Fibroblast of lung (primary cell): ENCODE results near the gene ZFHX2.

ENCODE experiments used
- CTCF ChIP-seq, 2 donors: IDR thresholded peaks in 1 of 2; conservative IDR thresholded peaks in 1 of 2; 1 replicate in 1 of 2; 2 replicates in 1 of 2; pipeline ENCODE4 v1.5.1; 2011 to 2012; ENCODE audit warnings: low read length in 2 of 2, control low read depth in 1 of 2, inconsistent platforms in 1 of 2, low read depth in 1 of 2, mild to moderate bottlenecking in 1 of 2
- EZH2 ChIP-seq: IDR thresholded peaks from 2 replicates; pipeline ENCODE4 v1.5.1; 2012; ENCODE audit warnings: low read length, control low read depth, mild to moderate bottlenecking; ENCODE audit errors: missing control alignments

- TF ChIP-seq CTCF (conservative IDR thresholded peaks at IDR 0.05 in 1 of 2, IDR thresholded peaks at IDR 0.05 in 1 of 2; ENCODE audit: low read depth in 1 of 2, low read length in 2 of 2) (no peak), EZH2 (no peak)
Observed at GRCh38 chr14:23572836-23573235, 21.3 kb upstream of the ZFHX2 start.
